ENCODE measurements around the gene HOXA1.

HOXA1 gene

GRCh38 chr7:27104341-27105058 lies 8.7 kb upstream of the HOXA1 start:
- no peak for DNase-seq

GRCh38 chr7:27103489-27104226 lies 7.9 kb upstream of the HOXA1 start:
- no peak for DNase-seq

GRCh38 chr7:27102581-27103442 lies 7.0 kb upstream of the HOXA1 start, which contains the start of gene HOXA2:
Gene HOXA2 (minus strand): TSS chr7:27102683. CDS start chr7:27102500, 183 bp downstream.
- DNase-seq = no peak

- no peak for DNase-seq
Measured at GRCh38 chr7:27101957-27102580, 6.3 kb upstream of the HOXA1 start.

- no peak for DNase-seq
Measured at GRCh38 chr7:27101171-27101956, 5.6 kb upstream of the HOXA1 start.

- no peak for DNase-seq
Measured at GRCh38 chr7:27100694-27101170, 4.9 kb upstream of the HOXA1 start.

GRCh38 chr7:27099453-27100370 lies 3.9 kb upstream of the HOXA1 start:
- no peak for DNase-seq

GRCh38 chr7:27098578-27099451 lies 3.0 kb upstream of the HOXA1 start:
- no peak for DNase-seq

- no peak for DNase-seq
Measured at GRCh38 chr7:27097686-27098577, 2.1 kb upstream of the HOXA1 start.

- no peak for DNase-seq
Measured at GRCh38 chr7:27096768-27097514, 1.1 kb upstream of the HOXA1 start.

GRCh38 chr7:27095050-27095896 lies 527 bp downstream of the HOXA1 start:
- no peak for DNase-seq

GRCh38 chr7:27094304-27095049 lies 1.3 kb downstream of the HOXA1 start:
- DNase-seq = no peak

- DNase-seq = no peak
Measured at GRCh38 chr7:27093184-27093895, 2.5 kb downstream of the HOXA1 start.

GRCh38 chr7:27092819-27093110 lies 3.0 kb downstream of the HOXA1 start:
- DNase-seq = no peak

- DNase-seq = no peak
Measured at GRCh38 chr7:27091941-27092818, 3.6 kb downstream of the HOXA1 start.

Measured in KG1 (cell line).